SK-N-SH treated with all-trans-retinoic acid at 6 μM for 48 hours (cell line): Measurements from ENCODE around the gene VAV3.

Experiments
- RARB ChIP-seq: fragments of 250-450 bp; sonication (Bioruptor Pico); IDR thresholded peaks from 2 replicates; pipeline ENCODE4 v1.8.0; 2021; ENCODE audit warnings: mild to moderate bottlenecking, moderate library complexity
- ZNF565 ChIP-seq: fragments of 450-650 bp; formaldehyde crosslinking; conservative IDR thresholded peaks from 2 replicates; pipeline ENCODE4 v1.5.0; 2020; ENCODE audit warnings: low read depth, mild to moderate bottlenecking, moderate library complexity

- TF ChIP-seq ZNF565 (CRISPR knock-in tag) (no peak), RARB (no peak)
Observed at GRCh38 chr1:107669996-107670395, 295.0 kb downstream of the VAV3 start.
